ENCODE data around the gene PTGDS.

The PTGDS gene

DNA sequence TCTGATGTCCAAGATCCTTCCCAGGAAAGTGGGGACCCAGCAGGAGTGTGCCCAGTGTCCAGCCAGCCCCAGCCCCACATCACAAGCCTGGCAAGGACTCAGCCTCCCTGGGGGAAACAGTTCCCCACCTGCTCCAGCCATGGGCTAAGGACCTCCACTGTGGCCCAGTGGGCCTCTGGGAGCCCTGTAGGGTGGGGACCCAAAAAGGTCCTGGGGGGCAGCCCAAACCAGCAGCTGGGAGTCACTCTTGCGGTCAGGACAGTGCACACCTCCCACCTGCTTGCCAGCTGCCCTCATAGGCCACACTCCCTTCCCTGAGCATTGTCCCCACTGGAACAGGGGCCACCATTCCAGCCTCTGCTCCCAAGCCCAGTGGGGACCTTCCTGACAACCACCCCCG, 49.1 kb downstream of the PTGDS start:
- TF ChIP-seq, protein P1, sequence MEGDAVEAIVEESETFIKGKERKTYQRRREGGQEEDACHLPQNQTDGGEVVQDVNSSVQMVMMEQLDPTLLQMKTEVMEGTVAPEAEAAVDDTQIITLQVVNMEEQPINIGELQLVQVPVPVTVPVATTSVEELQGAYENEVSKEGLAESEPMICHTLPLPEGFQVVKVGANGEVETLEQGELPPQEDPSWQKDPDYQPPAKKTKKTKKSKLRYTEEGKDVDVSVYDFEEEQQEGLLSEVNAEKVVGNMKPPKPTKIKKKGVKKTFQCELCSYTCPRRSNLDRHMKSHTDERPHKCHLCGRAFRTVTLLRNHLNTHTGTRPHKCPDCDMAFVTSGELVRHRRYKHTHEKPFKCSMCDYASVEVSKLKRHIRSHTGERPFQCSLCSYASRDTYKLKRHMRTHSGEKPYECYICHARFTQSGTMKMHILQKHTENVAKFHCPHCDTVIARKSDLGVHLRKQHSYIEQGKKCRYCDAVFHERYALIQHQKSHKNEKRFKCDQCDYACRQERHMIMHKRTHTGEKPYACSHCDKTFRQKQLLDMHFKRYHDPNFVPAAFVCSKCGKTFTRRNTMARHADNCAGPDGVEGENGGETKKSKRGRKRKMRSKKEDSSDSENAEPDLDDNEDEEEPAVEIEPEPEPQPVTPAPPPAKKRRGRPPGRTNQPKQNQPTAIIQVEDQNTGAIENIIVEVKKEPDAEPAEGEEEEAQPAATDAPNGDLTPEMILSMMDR (IDR thresholded peaks at IDR 0.05; ENCODE audit: insufficient read depth, low read length, poor library complexity, severe bottlenecking): no peak
- no peak overlapping the region for H3K4me3 ChIP-seq (replicated peaks; ENCODE audit: low read depth, low read length)
- no peaks in the 10 kb centered on the region; the same call in 1 of the 2 replicates for H3K27me3 ChIP-seq (replicated peaks; ENCODE audit: control insufficient read depth, insufficient read depth, low read length)
- H3K36me3 ChIP-seq (ENCODE audit: control insufficient read depth, insufficient read depth, low read length): no peaks in the 10 kb centered on the region
- no peak for DNase-seq (ENCODE audit: extremely low read depth, insufficient read length)

DNA sequence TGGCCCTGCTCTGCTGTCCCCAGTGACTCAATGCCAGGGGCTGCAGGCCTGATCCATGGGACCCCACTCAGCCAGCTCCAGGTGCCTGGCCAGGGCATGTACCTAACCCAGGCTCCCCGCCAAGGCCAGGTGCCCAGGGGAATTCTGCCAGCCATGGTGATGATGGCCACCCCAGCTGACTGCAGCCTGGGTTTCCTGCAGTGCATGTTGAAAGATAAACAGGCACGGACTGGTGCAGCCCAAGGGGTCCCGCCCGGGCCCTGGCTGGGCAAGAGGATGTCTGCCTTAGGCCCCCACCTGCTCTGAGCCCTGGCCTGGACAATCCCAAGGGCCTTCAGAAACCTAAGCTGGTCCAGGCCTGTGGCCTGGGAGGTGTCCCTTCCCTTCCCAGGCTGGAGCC, 49.5 kb downstream of the PTGDS start:
- Histone ChIP-seq H3K4me3 (replicated peaks; ENCODE audit: low read depth, low read length) (no peak overlapping the region), H3K27me3 (replicated peaks; ENCODE audit: control insufficient read depth, insufficient read depth, low read length) (no peaks in the 10 kb centered on the region; the same call in 1 of the 2 replicates), H3K36me3 (ENCODE audit: control insufficient read depth, insufficient read depth, low read length) (no peaks in the 10 kb centered on the region)
- DNase-seq (ENCODE audit: extremely low read depth, insufficient read length): no peak
- TF ChIP-seq, protein P1 (IDR thresholded peaks at IDR 0.05; ENCODE audit: insufficient read depth, low read length, poor library complexity, severe bottlenecking): no peak

DNA sequence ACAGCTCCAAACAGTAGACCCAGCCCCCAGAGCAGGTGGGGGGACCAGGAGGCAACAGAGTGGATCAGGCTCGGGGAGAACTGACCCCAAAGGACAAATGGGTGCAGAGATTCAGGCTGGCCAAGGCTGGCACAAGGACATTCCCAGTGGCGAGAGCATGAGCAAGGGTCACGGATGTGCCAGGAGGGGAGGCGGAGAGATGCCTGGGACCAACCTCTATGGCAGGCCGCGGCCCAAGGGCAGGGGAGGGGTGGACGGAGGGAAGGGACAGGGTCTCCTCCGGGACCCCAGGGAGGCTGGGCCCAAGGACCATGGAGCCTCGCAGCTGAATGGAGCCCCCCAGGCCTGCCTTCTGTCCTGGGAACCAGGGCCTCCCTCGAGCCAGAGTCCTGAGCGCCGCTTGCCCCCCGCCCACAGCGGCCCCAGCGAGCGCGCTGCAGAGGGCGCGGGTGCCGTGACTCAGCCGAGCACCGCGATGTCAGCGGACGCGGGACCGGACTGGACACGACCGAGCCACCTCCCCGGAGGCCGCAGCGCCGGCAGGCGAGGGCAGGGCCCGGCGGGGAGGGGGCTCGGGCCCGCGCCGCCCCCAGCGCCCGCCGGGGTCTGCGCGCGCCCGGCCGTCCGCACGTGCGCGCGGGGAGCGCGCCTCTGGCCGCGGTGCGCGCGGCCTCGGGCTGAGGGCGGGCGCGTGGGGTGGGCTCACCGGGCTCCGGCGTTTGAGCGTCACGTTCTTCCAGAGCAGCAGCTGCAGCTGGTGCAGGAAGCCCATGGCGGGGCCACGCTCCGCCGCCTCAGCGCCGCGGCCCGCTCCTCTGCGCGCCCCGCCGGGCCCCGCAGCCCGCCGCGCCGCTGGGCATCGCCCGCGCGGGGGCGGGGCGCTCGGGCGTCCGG, 50.3 kb downstream of the PTGDS start, which contains the start of gene ABCA2:
TSS of gene ABCA2 (minus strand) at position 869 of the 894 bp plus-strand sequence. CDS start at position 772, 97 bp downstream.
- TF ChIP-seq, protein P1 (IDR thresholded peaks at IDR 0.05; ENCODE audit: insufficient read depth, low read length, poor library complexity, severe bottlenecking): no peak
- peak within 1 kb of the TSS; percentile 55 for H3K4me3 ChIP-seq (replicated peaks; ENCODE audit: low read depth, low read length)
- no peaks in the 10 kb centered on the region; the same call in 1 of the 2 replicates for H3K27me3 ChIP-seq (replicated peaks; ENCODE audit: control insufficient read depth, insufficient read depth, low read length)
- no peaks in the 10 kb centered on the region for H3K36me3 ChIP-seq (ENCODE audit: control insufficient read depth, insufficient read depth, low read length)
- DNase-seq (ENCODE audit: extremely low read depth, insufficient read length): no peak

DNA sequence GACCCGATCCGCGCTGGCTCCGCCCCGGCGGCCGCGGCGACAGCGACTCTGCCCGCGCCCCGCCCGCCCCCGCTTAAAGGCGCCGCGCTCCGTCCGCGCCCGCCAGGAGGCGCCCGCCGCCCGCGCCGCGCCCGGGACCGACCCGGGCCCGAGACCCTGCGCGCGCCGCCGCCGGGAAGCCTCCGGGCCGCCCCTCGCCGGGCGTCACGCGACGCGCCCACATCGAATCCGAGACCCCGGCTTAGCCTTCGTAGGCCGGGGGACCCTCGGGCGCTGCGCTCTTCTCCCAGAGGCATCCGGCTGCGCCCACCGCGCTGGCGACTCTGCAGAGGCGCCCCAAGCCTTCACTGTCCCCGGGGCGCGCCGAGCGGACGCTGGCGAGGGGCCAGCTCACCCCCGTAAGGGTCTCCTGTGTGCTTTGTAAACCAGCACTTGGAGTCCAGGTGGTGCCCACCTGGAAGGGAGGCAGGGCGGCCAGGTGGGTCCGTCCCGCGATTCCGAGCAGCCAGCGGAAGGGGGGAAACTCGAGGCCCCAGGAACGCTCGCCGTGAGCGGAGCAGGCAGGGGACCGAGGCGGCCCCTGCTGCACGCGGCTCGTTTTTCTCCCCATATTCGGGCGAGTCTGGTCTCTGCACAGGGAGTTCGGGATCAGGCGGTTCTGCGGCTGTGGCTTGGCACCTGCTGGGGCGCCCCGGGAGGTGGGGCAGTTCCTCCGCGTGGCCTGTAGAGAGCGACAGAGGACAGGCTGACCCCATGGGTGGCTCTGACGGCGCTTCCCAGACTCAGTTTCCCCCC, 51.2 kb downstream of the PTGDS start:
- TF ChIP-seq, protein P1 (IDR thresholded peaks at IDR 0.05; ENCODE audit: insufficient read depth, low read length, poor library complexity, severe bottlenecking): peak; percentile 65
- DNase-seq (ENCODE audit: extremely low read depth, insufficient read length): peak; percentile 70
- no peaks in the 10 kb centered on the region for H3K36me3 ChIP-seq (ENCODE audit: control insufficient read depth, insufficient read depth, low read length)
- no peaks in the 10 kb centered on the region; the same call in 1 of the 2 replicates for H3K27me3 ChIP-seq (replicated peaks; ENCODE audit: control insufficient read depth, insufficient read depth, low read length)
- peak overlapping the region; percentile 55 for H3K4me3 ChIP-seq (replicated peaks; ENCODE audit: low read depth, low read length)

DNA sequence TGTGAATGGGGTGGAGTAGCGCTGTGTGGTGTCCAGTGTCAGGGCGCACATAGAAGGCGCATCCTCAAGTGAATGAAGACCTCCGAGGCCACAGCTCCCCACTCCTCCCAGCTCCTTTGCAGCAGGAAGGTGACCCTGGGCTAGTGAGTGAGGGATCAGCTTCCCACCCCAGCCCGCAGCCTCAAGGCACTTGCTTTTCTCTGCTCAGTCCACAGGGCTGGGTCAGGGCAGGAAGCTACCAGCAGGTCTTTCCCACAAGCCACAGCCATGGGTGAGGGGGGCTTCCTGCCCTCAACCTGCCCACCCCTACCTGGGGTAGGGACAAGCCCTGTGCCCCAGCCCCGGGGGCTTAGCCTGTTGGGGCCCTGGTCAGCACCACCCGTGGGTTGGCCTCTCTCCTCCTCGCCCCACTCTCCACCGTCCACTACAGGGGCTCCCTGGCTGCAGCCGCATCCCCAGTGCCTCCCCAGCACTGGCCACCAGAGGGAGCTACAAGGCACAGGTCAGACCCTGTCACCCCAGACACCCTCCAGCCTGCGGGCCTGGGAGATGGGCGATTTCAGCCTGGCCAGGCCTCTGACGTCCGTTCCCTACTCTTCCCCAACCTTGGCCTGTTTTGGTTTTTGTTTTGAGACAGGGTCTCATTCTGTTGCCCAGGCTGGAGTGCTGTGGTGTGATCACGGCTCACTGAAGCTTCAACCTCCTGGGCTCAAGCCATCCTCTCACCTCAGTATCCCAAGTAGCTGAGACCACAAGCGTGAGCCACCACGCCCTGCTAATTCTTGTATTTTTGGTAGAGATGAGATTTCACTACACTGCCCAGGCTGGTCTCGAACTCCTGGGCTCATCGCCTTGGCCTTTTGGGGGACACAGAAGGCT, 52.0 kb downstream of the PTGDS start:
- peak; percentile 82 for DNase-seq (ENCODE audit: extremely low read depth, insufficient read length)
- TF ChIP-seq, protein P1 (IDR thresholded peaks at IDR 0.05; ENCODE audit: insufficient read depth, low read length, poor library complexity, severe bottlenecking): peak; percentile 98

More for the DNA sequence above, 52.0 kb downstream of the PTGDS start:
- no peak overlapping the region; the same call in 1 of the 2 replicates for H3K4me3 ChIP-seq (replicated peaks; ENCODE audit: low read depth, low read length)
- no peaks in the 10 kb centered on the region; the same call in 1 of the 2 replicates for H3K27me3 ChIP-seq (replicated peaks; ENCODE audit: control insufficient read depth, insufficient read depth, low read length)
- no peaks in the 10 kb centered on the region for H3K36me3 ChIP-seq (ENCODE audit: control insufficient read depth, insufficient read depth, low read length)

Measured in GM06990 (cell line).